Fibroblast of pulmonary artery (primary cell): ENCODE data around the gene KRT85.

Experiments used
- DNase-seq: peaks from one replicate; pipeline ENCODE4 v3.0.0-alpha.2; 2010; ENCODE audit warnings: low read depth
- H3K4me3 ChIP-seq: replicated peaks from 2 replicates; pipeline ENCODE4 v1.5.1; 2011; ENCODE audit warnings: low read depth, mild to moderate bottlenecking, control low read depth, low read length, moderate library complexity
- TF ChIP-seq, protein P1 (sequence below): IDR thresholded peaks from 2 replicates; pipeline ENCODE4 v1.5.1; 2011; ENCODE audit warnings: mild to moderate bottlenecking, control low read depth, low read length, inconsistent platforms; ENCODE audit errors: missing control alignments

KRT85 gene

DNA sequence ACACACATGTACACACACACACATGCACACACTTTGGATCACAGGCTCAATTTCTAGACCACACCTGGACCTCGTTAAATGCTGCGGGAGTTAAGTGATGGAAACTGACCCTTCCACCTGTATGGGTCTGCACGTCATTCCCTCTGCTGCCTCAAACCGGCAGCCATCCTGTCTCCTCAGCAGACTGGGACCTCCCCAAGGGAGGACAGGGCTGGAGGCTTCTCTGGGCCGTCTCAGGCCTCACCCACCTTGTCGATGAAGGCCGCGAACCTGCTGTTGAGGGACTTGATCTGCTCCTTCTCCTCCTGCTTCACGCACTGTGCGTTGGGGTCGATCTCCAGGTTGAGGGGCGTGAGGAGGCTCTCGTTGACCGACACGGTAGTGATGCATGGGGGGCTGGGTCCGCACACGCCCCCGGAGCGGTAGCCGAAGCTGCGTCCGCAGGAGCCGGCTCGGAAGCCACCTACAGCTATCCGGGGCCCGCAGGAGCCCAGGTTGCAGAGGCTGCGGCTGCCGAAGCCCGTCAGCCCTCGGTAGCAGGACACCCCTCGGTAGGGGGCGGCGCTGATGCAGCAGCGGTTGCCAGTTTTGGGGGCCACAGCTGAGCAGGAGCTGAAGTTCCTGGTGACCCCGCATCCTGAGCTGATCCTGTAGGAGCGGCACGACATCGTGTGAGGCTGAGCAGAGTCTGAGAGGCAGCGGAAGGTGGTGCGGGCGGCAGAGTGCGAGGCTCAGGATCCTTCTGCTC is at the start of gene KRT85:
TSS of gene KRT85 (minus strand) at position 744 of the 748 bp plus-strand sequence. CDS start at position 668, 76 bp downstream.
- DNase-seq = no peak
- TF ChIP-seq, protein P1, sequence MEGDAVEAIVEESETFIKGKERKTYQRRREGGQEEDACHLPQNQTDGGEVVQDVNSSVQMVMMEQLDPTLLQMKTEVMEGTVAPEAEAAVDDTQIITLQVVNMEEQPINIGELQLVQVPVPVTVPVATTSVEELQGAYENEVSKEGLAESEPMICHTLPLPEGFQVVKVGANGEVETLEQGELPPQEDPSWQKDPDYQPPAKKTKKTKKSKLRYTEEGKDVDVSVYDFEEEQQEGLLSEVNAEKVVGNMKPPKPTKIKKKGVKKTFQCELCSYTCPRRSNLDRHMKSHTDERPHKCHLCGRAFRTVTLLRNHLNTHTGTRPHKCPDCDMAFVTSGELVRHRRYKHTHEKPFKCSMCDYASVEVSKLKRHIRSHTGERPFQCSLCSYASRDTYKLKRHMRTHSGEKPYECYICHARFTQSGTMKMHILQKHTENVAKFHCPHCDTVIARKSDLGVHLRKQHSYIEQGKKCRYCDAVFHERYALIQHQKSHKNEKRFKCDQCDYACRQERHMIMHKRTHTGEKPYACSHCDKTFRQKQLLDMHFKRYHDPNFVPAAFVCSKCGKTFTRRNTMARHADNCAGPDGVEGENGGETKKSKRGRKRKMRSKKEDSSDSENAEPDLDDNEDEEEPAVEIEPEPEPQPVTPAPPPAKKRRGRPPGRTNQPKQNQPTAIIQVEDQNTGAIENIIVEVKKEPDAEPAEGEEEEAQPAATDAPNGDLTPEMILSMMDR = no peak
- no peak within 1 kb of the TSS for H3K4me3 ChIP-seq

DNA sequence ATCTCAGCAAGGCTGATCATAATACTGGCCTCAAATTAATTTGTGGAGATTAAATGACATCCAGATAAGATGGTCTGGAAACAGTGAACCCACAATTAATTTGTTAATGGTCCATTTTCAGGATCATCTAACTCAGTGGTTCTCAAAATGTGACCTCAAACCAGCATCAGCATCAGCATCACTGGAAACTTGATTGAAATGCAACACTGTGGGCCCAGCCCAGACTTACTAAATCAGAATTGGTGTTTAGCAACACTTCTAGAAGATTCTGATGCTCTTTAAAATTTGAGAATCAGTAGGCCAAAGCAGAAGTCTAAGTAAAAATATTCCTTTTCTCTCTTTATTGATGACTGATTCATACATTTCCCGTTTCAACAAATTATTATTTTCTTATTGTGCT is 49.5 kb upstream of the KRT85 start:
- TF ChIP-seq, protein P1 = no peak
- DNase-seq = no peak
- H3K4me3 ChIP-seq = no peak overlapping the region

DNA sequence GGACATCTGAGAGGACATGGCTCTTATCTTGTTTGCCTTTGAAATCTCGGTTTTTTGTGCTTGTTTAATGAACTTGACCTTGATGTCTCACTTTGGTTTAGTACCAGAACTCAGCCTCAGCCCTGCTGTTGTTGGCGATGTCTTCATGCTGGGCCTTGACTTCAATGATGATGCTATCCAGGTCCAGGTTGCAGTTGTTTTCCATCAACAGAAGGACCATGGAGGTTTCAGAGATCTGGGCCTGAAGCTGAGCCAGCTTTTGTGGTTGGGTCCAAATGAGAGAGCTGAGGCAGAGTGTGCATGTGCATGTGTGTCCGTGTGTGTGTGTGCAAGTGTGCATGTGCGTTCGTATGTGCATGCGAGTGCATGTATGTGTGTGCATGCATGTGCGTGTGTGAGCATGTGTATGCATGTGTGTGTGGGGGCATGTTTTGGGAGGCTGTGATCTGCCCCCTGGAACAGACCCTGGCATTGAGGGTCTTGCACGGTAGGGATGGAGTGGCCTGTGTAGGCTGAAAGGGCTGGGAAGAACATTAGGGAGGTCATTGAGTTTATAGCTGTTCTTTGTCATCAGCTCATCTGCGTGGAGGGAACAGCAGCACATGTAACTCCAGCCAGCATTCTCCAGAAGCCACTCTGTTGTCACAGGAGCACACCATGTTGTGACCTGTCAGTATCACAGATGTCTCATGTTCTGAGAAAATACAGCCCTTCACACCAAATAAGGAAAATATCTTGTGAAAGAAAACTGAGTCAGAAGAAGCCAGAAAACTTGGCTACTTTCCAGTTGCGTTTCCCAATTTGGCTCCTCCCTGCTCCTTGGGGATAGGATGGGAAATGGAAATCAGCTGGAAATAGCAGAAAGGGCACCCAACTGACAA is 48.8 kb upstream of the KRT85 start:
- peak; percentile 98 for DNase-seq
- TF ChIP-seq, protein P1 = no peak
- no peak overlapping the region for H3K4me3 ChIP-seq

DNA sequence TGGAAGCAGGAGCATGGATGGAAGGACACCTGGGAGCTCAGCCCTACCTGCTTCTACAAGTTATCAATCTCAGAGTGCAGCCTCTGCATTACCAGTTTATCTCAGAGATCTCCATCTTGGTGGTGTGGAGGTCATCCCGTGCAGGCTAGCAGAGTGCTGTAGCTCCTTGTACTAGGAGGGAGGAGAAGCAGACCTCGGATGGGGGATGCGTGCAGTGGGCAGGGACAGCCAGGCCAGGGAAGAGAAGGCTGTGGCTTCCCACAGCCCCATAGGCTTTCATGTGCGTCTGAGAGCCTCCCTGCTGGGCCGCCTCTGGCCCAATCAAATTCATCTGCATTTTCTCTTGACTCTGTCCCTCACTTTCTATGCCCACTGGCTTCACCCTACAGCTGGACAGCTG is 47.7 kb upstream of the KRT85 start:
- no peak overlapping the region for H3K4me3 ChIP-seq
- DNase-seq = no peak
- TF ChIP-seq, protein P1 = no peak

DNA sequence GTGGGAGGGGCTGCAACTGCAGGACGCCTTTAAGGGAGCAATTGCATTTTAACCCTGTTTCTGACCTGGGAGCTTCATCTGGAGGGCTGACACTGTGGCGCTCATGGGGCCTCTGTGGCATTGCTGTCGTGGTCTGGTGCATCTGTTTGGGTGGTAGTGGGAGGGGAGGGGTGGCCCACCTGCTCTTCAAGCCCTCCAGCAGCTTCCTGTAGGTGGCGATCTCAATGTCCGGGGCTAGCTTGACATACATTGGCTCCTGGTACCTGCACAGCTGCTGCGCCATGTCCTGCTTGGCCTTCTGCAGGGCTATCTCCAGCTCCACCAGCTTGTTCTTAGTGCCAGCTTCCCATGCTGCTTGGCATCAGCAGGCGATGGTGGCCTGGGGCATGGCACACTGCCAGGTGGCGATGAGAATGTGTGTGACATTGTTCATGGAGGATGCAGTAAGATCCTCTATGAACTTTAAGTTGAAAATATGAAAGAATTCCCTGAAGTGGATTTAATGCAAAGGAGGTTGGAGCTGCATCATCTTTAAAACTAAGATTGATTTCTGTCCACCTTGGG is 46.6 kb upstream of the KRT85 start:
- H3K4me3 ChIP-seq = no peak overlapping the region
- no peak for DNase-seq
- TF ChIP-seq, protein P1 = no peak

DNA sequence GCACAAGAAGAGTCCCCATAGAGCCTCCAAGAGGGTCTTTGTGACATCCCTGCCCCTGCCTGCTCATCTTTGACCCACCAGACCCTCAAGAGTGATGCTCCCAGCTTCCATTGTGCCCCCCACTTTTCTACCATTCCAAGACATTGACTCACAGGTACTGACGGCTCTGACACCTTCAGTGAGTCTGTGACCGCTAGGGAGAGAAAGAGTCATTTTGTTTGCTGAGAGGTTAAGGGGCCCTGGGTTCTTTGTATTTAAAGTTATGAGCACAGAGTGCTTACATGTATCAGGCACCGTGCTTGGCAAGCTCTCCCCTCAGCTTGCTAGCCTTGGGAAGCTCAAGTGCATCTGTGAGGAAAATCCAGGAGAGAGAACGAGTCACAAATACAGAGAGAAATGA is 45.9 kb upstream of the KRT85 start:
- DNase-seq = no peak
- TF ChIP-seq, protein P1 = no peak
- H3K4me3 ChIP-seq = no peak overlapping the region
